ENCODE measurements around the gene S100P. TPM values are rescaled to one million over a fixed set of nuclear protein-coding genes. Genes with fewer than 3 reads are reported as not detected.

The S100P gene
- total RNA-seq, 4 donors from 2014 or later: 0.60 to 10.9 (median 1.1) TPM; not detected in 1

DNA sequence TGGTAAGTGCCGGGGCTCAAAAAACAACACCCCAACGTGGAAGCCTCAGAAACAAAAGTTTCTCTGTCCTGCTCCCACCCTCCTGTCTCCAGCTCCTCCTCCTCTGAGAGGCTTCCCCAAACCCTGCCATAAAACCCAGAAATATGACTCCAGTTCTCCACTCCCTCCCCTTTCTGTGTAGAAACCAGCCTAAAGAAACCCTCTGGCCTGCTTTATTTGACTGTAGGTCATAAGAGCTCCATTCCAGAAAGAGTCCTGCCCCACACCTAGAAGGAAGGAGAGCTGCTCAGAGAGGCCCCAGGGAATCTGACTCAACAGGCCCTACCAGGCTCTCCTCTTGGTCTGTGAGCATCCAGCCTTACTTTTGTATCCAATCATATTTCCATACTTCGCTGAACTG, 872 bp upstream of the S100P start:
- TF ChIP-seq, protein P1, sequence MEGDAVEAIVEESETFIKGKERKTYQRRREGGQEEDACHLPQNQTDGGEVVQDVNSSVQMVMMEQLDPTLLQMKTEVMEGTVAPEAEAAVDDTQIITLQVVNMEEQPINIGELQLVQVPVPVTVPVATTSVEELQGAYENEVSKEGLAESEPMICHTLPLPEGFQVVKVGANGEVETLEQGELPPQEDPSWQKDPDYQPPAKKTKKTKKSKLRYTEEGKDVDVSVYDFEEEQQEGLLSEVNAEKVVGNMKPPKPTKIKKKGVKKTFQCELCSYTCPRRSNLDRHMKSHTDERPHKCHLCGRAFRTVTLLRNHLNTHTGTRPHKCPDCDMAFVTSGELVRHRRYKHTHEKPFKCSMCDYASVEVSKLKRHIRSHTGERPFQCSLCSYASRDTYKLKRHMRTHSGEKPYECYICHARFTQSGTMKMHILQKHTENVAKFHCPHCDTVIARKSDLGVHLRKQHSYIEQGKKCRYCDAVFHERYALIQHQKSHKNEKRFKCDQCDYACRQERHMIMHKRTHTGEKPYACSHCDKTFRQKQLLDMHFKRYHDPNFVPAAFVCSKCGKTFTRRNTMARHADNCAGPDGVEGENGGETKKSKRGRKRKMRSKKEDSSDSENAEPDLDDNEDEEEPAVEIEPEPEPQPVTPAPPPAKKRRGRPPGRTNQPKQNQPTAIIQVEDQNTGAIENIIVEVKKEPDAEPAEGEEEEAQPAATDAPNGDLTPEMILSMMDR (IDR thresholded peaks at IDR 0.05): no peak
- no peak for ATAC-seq (ENCODE audit: low FRiP score)
- no peak for DNase-seq (ENCODE audit: low spot score)

- DNase-seq (ENCODE audit: low spot score): no peak
- ATAC-seq (ENCODE audit: low FRiP score): no peak
- TF ChIP-seq, protein P1 (IDR thresholded peaks at IDR 0.05): no peak
Observed at GRCh38 chr4:6694177-6694901, 661 bp downstream of the S100P start.

GRCh38 chr4:6695660-6696610, 2.3 kb downstream of the S100P start:
- no peak for DNase-seq (ENCODE audit: low spot score)
- ATAC-seq (ENCODE audit: low FRiP score): no peak
- TF ChIP-seq, protein P1 (IDR thresholded peaks at IDR 0.05): no peak

GRCh38 chr4:6696611-6697010, 2.9 kb downstream of the S100P start:
- no peak for ATAC-seq (ENCODE audit: low FRiP score)
- no peak for DNase-seq (ENCODE audit: low spot score)
- TF ChIP-seq, protein P1 (IDR thresholded peaks at IDR 0.05): no peak

GRCh38 chr4:6697131-6697530, 3.5 kb downstream of the S100P start:
- DNase-seq (ENCODE audit: low spot score) (no peak), ATAC-seq (ENCODE audit: low FRiP score) (no peak)
- TF ChIP-seq, protein P1 (IDR thresholded peaks at IDR 0.05): no peak

- DNase-seq (ENCODE audit: low spot score): no peak
- TF ChIP-seq, protein P1 (IDR thresholded peaks at IDR 0.05): no peak
- ATAC-seq (ENCODE audit: low FRiP score): no peak
Observed at GRCh38 chr4:6699388-6699787, 5.7 kb downstream of the S100P start.
